ENCODE data around the gene TMEM132D.

TMEM132D gene

DNA sequence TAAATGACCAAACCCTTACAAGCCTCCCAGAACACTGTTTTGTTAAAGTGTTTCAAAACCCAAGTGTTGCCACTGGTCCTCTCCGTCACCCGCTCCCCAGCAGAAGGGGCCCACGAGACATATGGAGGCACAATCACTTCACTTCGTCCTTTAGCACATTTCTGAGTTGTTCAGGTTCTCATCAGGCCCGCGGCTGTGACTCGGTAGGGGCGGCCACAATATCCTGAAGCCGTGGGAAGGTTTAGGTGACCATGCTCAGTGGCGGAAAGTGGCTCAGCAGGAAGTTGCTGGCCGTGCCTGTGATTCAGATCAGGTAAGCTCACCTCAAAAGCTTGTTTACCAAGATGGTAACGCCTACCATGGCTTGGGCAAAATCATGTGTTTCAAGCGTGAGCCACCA, 823.0 kb downstream of the TMEM132D start:
- no peaks in the 10 kb centered on the region for H3K79me2 ChIP-seq (ENCODE audit: insufficient read depth, low read depth)
- H4K20me1 ChIP-seq (ENCODE audit: insufficient read depth), result no peaks in the 10 kb centered on the region
- no peaks in the 10 kb centered on the region for H3K27me3 ChIP-seq (ENCODE audit: insufficient read depth, low read depth)
- H3K4me1 ChIP-seq (ENCODE audit: low read depth, poor library complexity, severe bottlenecking), result no peaks in the 10 kb centered on the region
- no peak for TF ChIP-seq CTCF (conservative IDR thresholded peaks at IDR 0.05; ENCODE audit: low read depth, low read length)
- no peak overlapping the region for H3K27ac ChIP-seq
- no peak overlapping the region for H3K4me2 ChIP-seq
- H3K36me3 ChIP-seq (ENCODE audit: insufficient read depth), result no peaks in the 10 kb centered on the region
- H3K4me3 ChIP-seq (IDR thresholded peaks at IDR 0.05; ENCODE audit: insufficient read depth, low read depth, low read length), result no peak overlapping the region
- no peak overlapping the region for H2AFZ ChIP-seq (ENCODE audit: low read depth)
- no peak overlapping the region for H3K9ac ChIP-seq

GRCh38 chr12:129080391-129080790, 823.4 kb downstream of the TMEM132D start:
- TF ChIP-seq CTCF (conservative IDR thresholded peaks at IDR 0.05; ENCODE audit: low read depth, low read length), result no peak
- no peaks in the 10 kb centered on the region for H3K27me3 ChIP-seq (ENCODE audit: insufficient read depth, low read depth)

DNA sequence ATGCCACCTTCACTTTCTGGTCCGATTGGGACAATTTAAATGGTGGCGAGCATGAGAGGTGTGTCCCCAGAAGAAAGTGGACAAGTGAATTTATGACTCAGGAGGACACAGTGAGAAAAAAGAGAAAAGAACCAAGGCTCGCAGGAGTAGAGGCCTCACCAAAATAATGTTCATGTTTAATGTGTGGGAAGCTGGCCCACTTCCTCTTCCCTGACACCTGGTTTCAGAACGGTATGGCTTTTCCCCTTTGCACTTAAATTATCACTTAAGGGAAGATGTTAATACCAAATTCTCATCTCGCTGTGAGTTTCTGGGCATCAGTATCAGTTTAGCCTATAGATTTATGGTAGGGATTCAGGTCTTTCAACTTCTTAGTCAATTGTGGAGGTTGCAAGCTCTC, 824.1 kb downstream of the TMEM132D start:
- Histone ChIP-seq H2AFZ (ENCODE audit: low read depth) (no peak overlapping the region), H3K4me1 (ENCODE audit: low read depth, poor library complexity, severe bottlenecking) (no peaks in the 10 kb centered on the region), H3K27me3 (ENCODE audit: insufficient read depth, low read depth) (no peaks in the 10 kb centered on the region), H3K36me3 (ENCODE audit: insufficient read depth) (no peaks in the 10 kb centered on the region), H3K9ac (no peak overlapping the region), H4K20me1 (ENCODE audit: insufficient read depth) (no peaks in the 10 kb centered on the region), H3K79me2 (ENCODE audit: insufficient read depth, low read depth) (no peaks in the 10 kb centered on the region), H3K4me2 (no peak overlapping the region), H3K27ac (no peak overlapping the region), H3K4me3 (IDR thresholded peaks at IDR 0.05; ENCODE audit: insufficient read depth, low read depth, low read length) (no peak overlapping the region)
- TF ChIP-seq CTCF (conservative IDR thresholded peaks at IDR 0.05; ENCODE audit: low read depth, low read length), result no peak

More at GRCh38 chr12:129080391-129080790, 823.4 kb downstream of the TMEM132D start:
- H3K9ac ChIP-seq, result no peak overlapping the region
- no peaks in the 10 kb centered on the region for H3K4me1 ChIP-seq (ENCODE audit: low read depth, poor library complexity, severe bottlenecking)
- H3K27ac ChIP-seq, result no peak overlapping the region
- H2AFZ ChIP-seq (ENCODE audit: low read depth), result no peak overlapping the region
- H3K4me2 ChIP-seq, result no peak overlapping the region
- H4K20me1 ChIP-seq (ENCODE audit: insufficient read depth), result no peaks in the 10 kb centered on the region
- no peaks in the 10 kb centered on the region for H3K79me2 ChIP-seq (ENCODE audit: insufficient read depth, low read depth)
- no peaks in the 10 kb centered on the region for H3K36me3 ChIP-seq (ENCODE audit: insufficient read depth)
- no peak overlapping the region for H3K4me3 ChIP-seq (IDR thresholded peaks at IDR 0.05; ENCODE audit: insufficient read depth, low read depth, low read length)

GRCh38 chr12:129076441-129077320, 827.1 kb downstream of the TMEM132D start:
- Histone ChIP-seq H3K4me2 (no peak overlapping the region), H3K9ac (no peak overlapping the region), H4K20me1 (ENCODE audit: insufficient read depth) (no peaks in the 10 kb centered on the region), H3K4me3 (IDR thresholded peaks at IDR 0.05; ENCODE audit: insufficient read depth, low read depth, low read length) (no peak overlapping the region), H3K4me1 (ENCODE audit: low read depth, poor library complexity, severe bottlenecking) (no peaks in the 10 kb centered on the region), H3K27me3 (ENCODE audit: insufficient read depth, low read depth) (no peaks in the 10 kb centered on the region), H3K36me3 (ENCODE audit: insufficient read depth) (no peaks in the 10 kb centered on the region), H3K27ac (no peak overlapping the region), H2AFZ (ENCODE audit: low read depth) (no peak overlapping the region), H3K79me2 (ENCODE audit: insufficient read depth, low read depth) (no peaks in the 10 kb centered on the region)
- TF ChIP-seq CTCF (conservative IDR thresholded peaks at IDR 0.05; ENCODE audit: low read depth, low read length), result no peak
